Jurkat, Clone E6-1 (cell line): ENCODE data around the gene RABGAP1L.
"Not testable (repeated sequence)": the region's sequence is repeated elsewhere in the genome, so short reads cannot be mapped to it uniquely, and the experiment has no call there.

Source experiments
- DNase-seq: peaks from one replicate; pipeline ENCODE4 v3.0.0-alpha.2; 2011; ENCODE audit warnings: low read depth, low spot score
- H3K4me3 ChIP-seq: 2 replicates; pipeline ENCODE4 v1.5.1; 2011; ENCODE audit warnings: mild to moderate bottlenecking, low read length, control low read depth, moderate library complexity

The RABGAP1L gene

GRCh38 chr1:174588618-174589017 is 429.3 kb downstream of the RABGAP1L start:
- DNase-seq, H3K4me3 ChIP-seq: not testable (repeated sequence)

DNA sequence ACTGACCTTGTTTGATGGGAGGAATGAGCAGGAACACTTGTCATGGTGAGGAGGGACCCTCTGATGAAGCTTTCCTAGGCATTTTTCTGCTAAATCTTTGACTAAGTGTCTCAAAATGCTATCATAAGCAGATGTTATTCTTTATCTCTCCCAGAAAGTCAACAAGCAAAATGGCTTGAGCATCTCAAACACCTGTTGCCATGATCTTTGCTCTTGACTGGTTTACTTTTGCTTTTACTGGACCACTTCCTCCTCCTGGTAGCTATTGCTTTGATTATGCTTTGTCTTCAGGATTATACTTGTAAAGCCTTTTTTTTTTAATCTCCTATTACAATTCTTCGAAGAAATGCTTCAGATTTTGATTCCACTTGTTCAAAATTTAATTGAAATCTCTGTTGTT is 445.9 kb downstream of the RABGAP1L start:
- no peak overlapping the region for H3K4me3 ChIP-seq
- DNase-seq = peak; percentile 36

DNA sequence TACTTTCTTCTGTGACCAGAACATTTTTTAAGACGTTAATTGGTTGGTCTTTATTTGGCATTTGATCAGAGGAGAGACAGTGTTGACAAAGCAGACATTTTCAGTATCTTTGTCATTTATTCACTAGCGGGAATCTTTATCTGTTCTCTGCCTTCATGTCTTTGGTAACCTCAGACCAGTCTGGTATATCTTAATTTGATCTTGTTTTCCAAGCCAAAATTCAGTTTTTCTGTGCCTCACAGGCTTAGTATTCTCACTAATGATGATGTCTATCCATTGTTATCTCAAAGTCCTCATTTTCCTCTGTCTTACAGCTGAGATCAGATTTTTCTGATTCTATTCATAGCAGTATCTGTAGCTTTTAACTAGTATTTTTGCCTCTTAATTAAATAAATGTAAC is 447.2 kb downstream of the RABGAP1L start:
- no peak for DNase-seq
- no peak overlapping the region for H3K4me3 ChIP-seq

DNA sequence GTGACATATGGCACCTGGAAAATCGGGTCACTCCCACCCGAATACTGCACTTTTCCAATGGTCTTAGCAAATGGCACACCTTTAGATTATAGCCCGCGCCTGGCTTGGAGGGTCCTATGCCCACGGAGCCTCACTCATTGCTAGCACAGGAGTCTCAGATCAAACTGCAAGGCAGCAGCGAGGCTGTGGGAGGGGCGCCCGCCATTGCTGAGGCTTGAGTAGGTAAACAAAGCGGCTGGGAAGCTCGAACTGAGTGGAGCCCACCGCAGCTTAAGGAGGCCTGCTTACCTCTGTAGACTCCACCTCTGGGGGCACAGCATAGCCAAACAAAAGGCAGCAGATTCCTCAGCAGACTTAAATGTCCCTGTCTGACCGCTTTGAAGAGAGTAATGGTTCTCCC is 458.6 kb downstream of the RABGAP1L start:
- H3K4me3 ChIP-seq, DNase-seq: not testable (repeated sequence)

GRCh38 chr1:174623324-174624035 is 464.2 kb downstream of the RABGAP1L start:
- DNase-seq = no peak
- no peak overlapping the region for H3K4me3 ChIP-seq

DNA sequence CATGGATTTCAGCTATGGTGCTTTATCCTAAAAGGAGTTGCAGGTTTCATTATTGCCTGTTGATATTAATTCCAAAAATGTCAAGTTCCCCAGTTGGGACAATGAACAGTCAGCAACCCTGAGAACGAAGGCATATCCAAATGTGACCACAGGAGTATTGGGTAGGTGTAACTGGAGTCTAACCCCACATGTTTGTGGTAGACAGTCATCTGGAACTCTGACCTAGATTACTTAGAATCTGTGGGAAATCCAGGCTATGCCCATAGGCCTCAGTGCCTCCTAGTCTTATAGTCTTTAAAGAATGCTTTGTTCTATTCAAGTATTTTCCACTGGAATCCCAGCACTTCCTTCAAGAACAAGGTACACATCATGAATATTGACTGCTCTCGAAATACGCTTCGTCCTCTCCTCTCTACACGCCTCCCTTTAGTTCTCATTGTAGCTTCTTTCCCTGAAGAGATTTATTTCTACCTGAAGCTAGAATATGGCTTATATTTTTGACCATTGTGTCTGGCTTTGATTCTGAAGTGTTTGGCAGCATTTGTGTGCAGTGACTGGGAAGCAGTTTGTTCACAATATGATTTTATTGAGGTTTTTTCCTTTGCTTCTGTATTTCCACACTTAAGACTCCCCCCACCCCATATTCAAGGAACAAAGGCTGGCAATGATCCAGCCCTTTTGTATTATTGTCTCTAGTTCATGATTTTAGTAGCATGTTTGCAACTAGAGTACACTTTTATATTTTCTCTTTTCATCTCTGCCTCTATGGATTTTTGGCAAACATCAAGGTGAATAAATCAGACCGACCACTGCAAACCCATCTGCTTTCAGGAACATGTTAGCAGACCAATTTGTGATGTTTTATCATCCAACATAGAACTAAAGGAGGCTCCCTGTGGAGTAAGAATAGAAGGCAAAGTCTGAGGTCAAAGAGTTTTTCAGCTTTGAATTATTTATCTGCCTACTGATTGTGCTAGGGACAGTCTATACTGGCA is 467.0 kb downstream of the RABGAP1L start:
- no peak for DNase-seq
- H3K4me3 ChIP-seq = no peak overlapping the region

- no peak overlapping the region for H3K4me3 ChIP-seq
- DNase-seq = no peak
Observed at GRCh38 chr1:174637487-174637886, 478.2 kb downstream of the RABGAP1L start.

GRCh38 chr1:174639461-174639860 is 480.1 kb downstream of the RABGAP1L start:
- no peak for DNase-seq
- no peak overlapping the region for H3K4me3 ChIP-seq

- DNase-seq = no peak
Observed at GRCh38 chr1:174640783-174641182, 481.5 kb downstream of the RABGAP1L start.

GRCh38 chr1:174642393-174642792 is 483.1 kb downstream of the RABGAP1L start:
- no peak for DNase-seq
- H3K4me3 ChIP-seq = no peak overlapping the region

More at GRCh38 chr1:174640783-174641182, 481.5 kb downstream of the RABGAP1L start:
- no peak overlapping the region for H3K4me3 ChIP-seq

DNA sequence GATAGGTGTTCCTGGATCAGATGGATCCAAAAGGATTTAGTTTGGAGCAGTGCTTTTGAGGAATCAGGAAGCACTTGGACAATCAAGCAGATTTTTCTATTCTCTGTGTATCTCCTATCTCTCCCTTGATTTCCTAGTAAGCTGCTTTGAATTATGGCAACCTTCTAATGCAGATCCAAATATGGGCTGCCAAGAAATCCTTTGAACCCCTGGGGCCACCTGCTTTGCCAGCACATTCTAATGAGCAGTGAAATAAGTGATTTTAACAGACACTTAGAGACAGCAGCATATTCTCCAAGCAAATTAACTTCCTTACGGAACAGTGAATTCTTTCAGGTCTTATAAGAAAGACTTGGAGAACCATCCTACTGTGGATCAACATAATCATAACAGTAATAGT is 483.9 kb downstream of the RABGAP1L start:
- H3K4me3 ChIP-seq = no peak overlapping the region
- DNase-seq = no peak

GRCh38 chr1:174649572-174649971 is 490.3 kb downstream of the RABGAP1L start:
- DNase-seq, H3K4me3 ChIP-seq: not testable (repeated sequence)

DNA sequence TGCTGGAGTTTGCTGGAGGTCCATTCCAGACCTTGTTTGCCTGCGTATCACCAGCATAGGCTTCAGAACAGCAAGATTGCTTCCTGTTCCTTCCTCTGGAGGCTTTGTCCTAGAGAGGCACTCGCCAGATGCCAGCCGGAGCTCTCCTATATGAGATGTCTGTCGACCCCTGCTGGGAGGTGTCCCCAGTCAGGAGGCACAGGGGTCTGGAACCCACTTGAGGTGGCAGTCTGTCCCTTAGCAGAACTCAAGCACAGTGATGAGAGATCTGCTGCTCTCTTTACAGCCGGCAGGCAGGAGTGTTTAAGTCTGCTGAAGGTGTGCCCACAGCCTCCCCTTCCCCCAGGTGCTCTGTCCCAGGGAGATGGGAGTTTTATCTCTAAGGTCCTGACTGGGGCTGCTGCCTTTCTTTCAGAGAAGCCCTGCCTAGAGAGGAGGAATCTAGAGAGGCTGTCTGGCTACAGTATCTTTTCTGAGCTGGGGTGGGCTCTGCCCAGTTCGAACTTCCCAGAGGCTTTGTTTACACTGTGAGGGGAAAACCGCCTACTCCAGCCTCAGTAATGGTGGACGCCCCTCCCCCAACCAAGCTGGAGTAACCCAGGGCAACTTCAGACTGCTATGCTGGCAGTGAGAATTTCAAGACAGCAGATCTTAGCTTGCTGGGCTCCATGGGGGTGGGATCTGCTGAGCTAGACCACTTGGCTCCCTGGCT is 493.4 kb downstream of the RABGAP1L start:
- no peak for DNase-seq
- H3K4me3 ChIP-seq = no peak overlapping the region

GRCh38 chr1:174654560-174654959 is 495.2 kb downstream of the RABGAP1L start:
- no peak overlapping the region for H3K4me3 ChIP-seq
- no peak for DNase-seq

DNA sequence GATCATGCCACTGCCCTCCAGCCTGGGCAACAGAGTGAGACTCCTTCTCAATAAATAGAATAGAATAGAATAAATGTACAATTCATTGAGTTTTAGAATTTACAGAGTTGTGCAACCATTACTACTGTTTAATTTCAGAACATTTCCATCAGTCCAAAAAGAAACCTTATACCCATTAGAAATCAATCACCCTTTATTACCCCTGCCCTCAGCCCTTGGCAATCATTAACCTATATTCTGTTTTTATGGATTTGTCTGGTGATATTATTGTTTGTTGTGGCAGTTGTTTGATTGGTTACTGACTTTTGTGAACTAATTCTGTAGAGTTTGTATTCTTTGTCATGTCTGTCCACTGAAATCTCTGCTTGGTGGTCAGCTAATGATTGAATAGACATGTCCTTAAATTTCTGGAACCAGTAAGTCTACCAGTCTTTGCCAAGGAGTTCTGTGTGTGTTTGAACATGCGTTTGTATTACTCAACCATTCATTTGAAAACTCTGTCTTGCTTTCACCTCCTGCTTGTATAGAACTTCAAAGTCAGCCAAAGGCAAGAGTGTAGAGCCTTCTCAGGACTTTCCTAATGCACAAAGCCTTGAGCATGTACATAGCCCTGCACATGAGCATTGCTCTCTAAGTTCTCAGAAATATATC is 497.2 kb downstream of the RABGAP1L start:
- no peak overlapping the region for H3K4me3 ChIP-seq
- no peak for DNase-seq

- no peak for DNase-seq
Observed at GRCh38 chr1:174657411-174657810, 498.1 kb downstream of the RABGAP1L start.

DNA sequence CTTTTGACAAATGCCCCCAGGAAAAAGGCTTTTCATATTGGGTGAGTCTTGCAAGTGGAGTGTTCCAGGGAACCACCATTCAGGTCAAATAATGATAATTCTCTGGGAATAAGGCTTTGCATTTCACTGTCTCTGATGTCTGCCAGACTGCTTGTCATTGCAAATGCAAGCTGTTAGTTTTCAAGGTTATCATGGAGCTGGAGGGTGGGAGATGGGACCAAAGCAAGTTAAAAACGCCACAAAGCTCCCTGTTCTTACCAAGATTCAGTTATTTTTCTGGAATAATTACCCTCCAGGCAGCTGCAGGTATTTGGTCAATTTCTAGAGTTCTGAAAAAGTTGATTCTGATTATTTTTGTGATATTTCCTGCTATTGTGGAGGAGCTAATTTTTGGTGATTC is 498.6 kb downstream of the RABGAP1L start:
- H3K4me3 ChIP-seq = no peak overlapping the region
- no peak for DNase-seq

More at GRCh38 chr1:174657411-174657810, 498.1 kb downstream of the RABGAP1L start:
- no peak overlapping the region for H3K4me3 ChIP-seq

DNA sequence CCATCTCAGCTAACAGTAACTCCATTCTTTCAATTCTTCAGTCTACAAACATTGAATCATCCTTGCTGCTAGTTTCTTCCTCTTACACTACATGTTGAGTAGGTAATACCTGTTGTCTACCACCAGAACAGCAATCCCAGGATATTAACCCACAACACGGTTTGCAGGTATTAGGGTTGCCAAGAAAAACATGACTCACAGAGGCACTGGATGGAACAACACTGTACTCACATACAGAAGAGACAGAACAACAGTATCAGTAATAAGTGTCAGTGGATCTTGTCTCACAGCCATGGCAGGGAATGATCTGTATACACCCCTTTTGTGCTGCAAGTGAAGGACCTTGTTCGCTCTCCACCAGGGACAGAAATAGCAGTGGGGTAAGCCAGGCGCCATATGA is 500.5 kb downstream of the RABGAP1L start:
- DNase-seq = no peak
- no peak overlapping the region for H3K4me3 ChIP-seq

- H3K4me3 ChIP-seq = no peak overlapping the region
- DNase-seq = no peak
Observed at GRCh38 chr1:174660476-174660875, 501.2 kb downstream of the RABGAP1L start.
